Measurements from ENCODE around the gene DPP7.
A peak's percentile ranks its signal among the peaks of the same experiment; 100 is the strongest.

Gene DPP7

GRCh38 chr9:137140151-137141012 lies 25.8 kb upstream of the DPP7 start:
- no peak for DNase-seq (ENCODE audit: low read depth in 1 of 2, low spot score in 1 of 2)
- Histone ChIP-seq H3K27me3 (ENCODE audit: insufficient read depth, poor library complexity, severe bottlenecking) (peaks cover 45% of the 10 kb centered on the region), H3K27ac (replicated peaks) (no peak overlapping the region), H3K4me3 (replicated peaks; ENCODE audit: insufficient read depth, low read length) (no peak overlapping the region)
- TF ChIP-seq SPI1 (IDR thresholded peaks at IDR 0.05; ENCODE audit: borderline replicate concordance, low read depth): no peak
- no peak for TF ChIP-seq GABPA (IDR thresholded peaks at IDR 0.05; ENCODE audit: low read depth)
- no peak for TF ChIP-seq POLR2AphosphoS5 (IDR thresholded peaks at IDR 0.05; ENCODE audit: low read depth)
- TF ChIP-seq, protein P1, sequence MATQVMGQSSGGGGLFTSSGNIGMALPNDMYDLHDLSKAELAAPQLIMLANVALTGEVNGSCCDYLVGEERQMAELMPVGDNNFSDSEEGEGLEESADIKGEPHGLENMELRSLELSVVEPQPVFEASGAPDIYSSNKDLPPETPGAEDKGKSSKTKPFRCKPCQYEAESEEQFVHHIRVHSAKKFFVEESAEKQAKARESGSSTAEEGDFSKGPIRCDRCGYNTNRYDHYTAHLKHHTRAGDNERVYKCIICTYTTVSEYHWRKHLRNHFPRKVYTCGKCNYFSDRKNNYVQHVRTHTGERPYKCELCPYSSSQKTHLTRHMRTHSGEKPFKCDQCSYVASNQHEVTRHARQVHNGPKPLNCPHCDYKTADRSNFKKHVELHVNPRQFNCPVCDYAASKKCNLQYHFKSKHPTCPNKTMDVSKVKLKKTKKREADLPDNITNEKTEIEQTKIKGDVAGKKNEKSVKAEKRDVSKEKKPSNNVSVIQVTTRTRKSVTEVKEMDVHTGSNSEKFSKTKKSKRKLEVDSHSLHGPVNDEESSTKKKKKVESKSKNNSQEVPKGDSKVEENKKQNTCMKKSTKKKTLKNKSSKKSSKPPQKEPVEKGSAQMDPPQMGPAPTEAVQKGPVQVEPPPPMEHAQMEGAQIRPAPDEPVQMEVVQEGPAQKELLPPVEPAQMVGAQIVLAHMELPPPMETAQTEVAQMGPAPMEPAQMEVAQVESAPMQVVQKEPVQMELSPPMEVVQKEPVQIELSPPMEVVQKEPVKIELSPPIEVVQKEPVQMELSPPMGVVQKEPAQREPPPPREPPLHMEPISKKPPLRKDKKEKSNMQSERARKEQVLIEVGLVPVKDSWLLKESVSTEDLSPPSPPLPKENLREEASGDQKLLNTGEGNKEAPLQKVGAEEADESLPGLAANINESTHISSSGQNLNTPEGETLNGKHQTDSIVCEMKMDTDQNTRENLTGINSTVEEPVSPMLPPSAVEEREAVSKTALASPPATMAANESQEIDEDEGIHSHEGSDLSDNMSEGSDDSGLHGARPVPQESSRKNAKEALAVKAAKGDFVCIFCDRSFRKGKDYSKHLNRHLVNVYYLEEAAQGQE (IDR thresholded peaks at IDR 0.05; ENCODE audit: insufficient replicate concordance, low read depth): no peak
- no peak for TF ChIP-seq CTCF (IDR thresholded peaks at IDR 0.05; ENCODE audit: insufficient read depth, low read length)

DNA sequence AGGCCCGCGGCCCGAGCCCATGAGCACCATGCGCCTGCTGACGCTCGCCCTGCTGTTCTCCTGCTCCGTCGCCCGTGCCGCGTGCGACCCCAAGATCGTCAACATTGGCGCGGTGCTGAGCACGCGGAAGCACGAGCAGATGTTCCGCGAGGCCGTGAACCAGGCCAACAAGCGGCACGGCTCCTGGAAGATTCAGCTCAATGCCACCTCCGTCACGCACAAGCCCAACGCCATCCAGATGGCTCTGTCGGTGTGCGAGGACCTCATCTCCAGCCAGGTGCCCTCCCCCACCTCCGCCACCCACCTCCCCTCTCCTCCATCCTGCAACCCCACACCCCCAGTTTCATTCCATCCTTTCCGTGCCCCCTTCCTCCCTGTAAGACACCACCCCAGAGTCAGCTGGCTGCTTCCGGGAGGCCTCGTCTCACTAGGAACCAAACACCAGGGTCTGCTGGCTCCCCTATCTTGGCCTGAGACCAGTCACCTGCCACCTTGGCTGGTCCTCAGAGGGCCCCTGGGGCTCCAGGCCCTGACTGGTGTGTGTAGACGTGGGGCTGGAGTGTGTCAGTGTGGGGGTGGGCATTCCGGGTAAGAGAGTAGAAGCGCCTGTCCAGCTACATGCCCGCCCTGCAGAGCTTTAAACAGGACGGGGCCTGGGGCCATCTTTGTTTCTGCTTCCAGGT lies 25.1 kb upstream of the DPP7 start:
- no peak for DNase-seq (ENCODE audit: low read depth in 1 of 2, low spot score in 1 of 2)
- Histone ChIP-seq H3K27ac (replicated peaks) (no peak overlapping the region), H3K27me3 (ENCODE audit: insufficient read depth, poor library complexity, severe bottlenecking) (peaks cover 45% of the 10 kb centered on the region), H3K4me3 (replicated peaks; ENCODE audit: insufficient read depth, low read length) (no peak overlapping the region)
- TF ChIP-seq GABPA (IDR thresholded peaks at IDR 0.05; ENCODE audit: low read depth) (no peak), SPI1 (IDR thresholded peaks at IDR 0.05; ENCODE audit: borderline replicate concordance, low read depth) (no peak), POLR2AphosphoS5 (IDR thresholded peaks at IDR 0.05; ENCODE audit: low read depth) (no peak), CTCF (IDR thresholded peaks at IDR 0.05; ENCODE audit: insufficient read depth, low read length) (no peak)
- TF ChIP-seq, protein P1 (IDR thresholded peaks at IDR 0.05; ENCODE audit: insufficient replicate concordance, low read depth): no peak

GRCh38 chr9:137138722-137139467 lies 24.4 kb upstream of the DPP7 start, which contains the start of gene GRIN1:
GRIN1 (plus strand) TSS chr9:137139154; CDS start chr9:137139487, 333 bp downstream.
- Histone ChIP-seq H3K4me3 (replicated peaks; ENCODE audit: insufficient read depth, low read length) (no peak within 1 kb of the TSS), H3K27ac (replicated peaks) (no peak within 1 kb of the TSS), H3K27me3 (ENCODE audit: insufficient read depth, poor library complexity, severe bottlenecking) (peaks cover 45% of the 10 kb centered on the region)
- TF ChIP-seq GABPA (IDR thresholded peaks at IDR 0.05; ENCODE audit: low read depth) (no peak), SPI1 (IDR thresholded peaks at IDR 0.05; ENCODE audit: borderline replicate concordance, low read depth) (no peak)
- TF ChIP-seq, protein P1 (IDR thresholded peaks at IDR 0.05; ENCODE audit: insufficient replicate concordance, low read depth): peak; percentile 93
- DNase-seq (ENCODE audit: low read depth in 1 of 2, low spot score in 1 of 2): no peak

All from HL-60 (cell line).